Measurements from ENCODE around the gene CFAP92. TPM values are rescaled to one million over a fixed set of nuclear protein-coding genes. Genes with fewer than 3 reads are reported as not detected.

Gene CFAP92
- total RNA-seq, 1 donor from 2014 or later: under 0.01 TPM

DNA sequence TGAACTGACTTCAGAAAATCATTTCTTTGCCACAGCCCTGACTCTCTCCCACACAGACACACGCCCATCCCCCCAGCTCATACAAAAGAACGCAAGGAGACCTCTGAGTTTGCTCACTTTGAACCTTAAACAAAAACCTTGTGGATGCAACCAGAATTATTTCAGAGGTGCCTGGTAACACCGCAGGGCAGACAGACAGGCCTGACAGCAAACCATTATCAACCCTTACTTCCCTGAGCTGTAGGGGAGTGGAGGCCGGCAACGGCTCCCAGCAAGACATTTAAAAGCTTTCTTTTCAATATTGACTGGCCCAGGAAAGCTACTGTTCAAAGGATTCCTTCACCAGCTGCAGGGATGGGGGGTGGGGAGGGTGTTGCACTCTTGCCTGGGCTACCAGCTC lies 5.2 kb upstream of the CFAP92 start:
- Histone ChIP-seq H3K36me3 (ENCODE audit: control insufficient read depth, insufficient read depth, low read length) (no peaks in the 10 kb centered on the region), H3K27me3 (ENCODE audit: control insufficient read depth, insufficient read depth, low read length) (peaks cover 27% of the 10 kb centered on the region), H3K4me3 (ENCODE audit: low read depth, low read length) (no peak overlapping the region)
- TF ChIP-seq, protein P1, sequence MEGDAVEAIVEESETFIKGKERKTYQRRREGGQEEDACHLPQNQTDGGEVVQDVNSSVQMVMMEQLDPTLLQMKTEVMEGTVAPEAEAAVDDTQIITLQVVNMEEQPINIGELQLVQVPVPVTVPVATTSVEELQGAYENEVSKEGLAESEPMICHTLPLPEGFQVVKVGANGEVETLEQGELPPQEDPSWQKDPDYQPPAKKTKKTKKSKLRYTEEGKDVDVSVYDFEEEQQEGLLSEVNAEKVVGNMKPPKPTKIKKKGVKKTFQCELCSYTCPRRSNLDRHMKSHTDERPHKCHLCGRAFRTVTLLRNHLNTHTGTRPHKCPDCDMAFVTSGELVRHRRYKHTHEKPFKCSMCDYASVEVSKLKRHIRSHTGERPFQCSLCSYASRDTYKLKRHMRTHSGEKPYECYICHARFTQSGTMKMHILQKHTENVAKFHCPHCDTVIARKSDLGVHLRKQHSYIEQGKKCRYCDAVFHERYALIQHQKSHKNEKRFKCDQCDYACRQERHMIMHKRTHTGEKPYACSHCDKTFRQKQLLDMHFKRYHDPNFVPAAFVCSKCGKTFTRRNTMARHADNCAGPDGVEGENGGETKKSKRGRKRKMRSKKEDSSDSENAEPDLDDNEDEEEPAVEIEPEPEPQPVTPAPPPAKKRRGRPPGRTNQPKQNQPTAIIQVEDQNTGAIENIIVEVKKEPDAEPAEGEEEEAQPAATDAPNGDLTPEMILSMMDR (IDR thresholded peaks at IDR 0.05; ENCODE audit: insufficient read depth, low read length, severe bottlenecking): no peak
- FAIRE-seq: no peak
- DNase-seq (ENCODE audit: low read depth): no peak

DNA sequence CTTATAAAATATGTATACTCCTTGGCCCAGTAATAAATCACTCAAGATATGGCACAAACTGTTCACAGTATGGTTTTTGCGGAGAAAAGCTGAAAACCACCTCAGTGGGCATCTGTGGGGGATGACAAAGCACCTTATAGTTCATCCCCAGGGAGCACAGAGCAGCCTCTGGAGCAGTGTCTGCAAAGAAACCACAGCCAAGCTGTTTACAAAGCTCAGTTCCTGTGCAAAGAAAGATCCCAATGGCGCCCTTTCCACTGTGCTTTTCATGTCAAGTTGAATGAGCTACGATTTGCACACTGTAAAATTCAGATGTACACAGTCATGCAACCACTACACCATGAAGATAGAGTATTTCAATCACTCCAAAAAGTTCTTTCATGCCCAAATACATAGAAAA lies 4.7 kb upstream of the CFAP92 start:
- Histone ChIP-seq H3K27me3 (ENCODE audit: control insufficient read depth, insufficient read depth, low read length) (peaks cover 26% of the 10 kb centered on the region), H3K4me3 (ENCODE audit: low read depth, low read length) (no peak overlapping the region), H3K36me3 (ENCODE audit: control insufficient read depth, insufficient read depth, low read length) (no peaks in the 10 kb centered on the region)
- DNase-seq (ENCODE audit: low read depth) (no peak), FAIRE-seq (no peak)
- TF ChIP-seq, protein P1 (IDR thresholded peaks at IDR 0.05; ENCODE audit: insufficient read depth, low read length, severe bottlenecking): no peak

DNA sequence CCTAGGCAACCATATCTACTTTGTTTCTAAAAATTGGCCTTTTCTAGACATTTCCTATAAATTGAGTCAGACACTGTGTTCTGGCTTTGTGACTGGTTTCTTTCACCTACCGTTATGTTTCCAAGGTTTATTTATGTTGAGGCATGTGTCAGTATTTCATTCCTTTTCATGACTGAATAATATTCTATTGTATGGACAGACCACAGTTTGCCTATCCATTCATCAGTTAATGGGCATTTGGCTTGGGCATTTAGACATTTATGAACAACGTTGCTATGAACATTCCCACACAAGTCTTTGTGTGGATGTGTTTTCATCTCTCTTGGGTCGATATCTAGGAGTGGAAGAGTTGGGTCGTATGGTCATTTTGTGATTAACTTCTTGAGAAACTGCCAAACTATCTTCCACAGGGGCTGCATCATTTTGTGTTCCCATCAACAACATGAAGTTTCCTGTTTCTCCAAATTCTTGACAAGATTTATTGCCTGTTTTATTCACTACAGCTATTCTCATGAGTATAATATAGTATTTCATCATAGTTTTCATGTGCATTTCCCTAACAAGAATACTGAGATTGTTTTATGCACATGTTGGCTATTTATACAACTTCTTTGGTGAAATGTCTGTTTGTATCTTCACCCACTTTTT lies 3.7 kb upstream of the CFAP92 start:
- peaks cover 17% of the 10 kb centered on the region for H3K27me3 ChIP-seq (ENCODE audit: control insufficient read depth, insufficient read depth, low read length)
- TF ChIP-seq, protein P1 (IDR thresholded peaks at IDR 0.05; ENCODE audit: insufficient read depth, low read length, severe bottlenecking): no peak
- no peak for DNase-seq (ENCODE audit: low read depth)
- no peak for FAIRE-seq
- no peak overlapping the region for H3K4me3 ChIP-seq (ENCODE audit: low read depth, low read length)
- H3K36me3 ChIP-seq (ENCODE audit: control insufficient read depth, insufficient read depth, low read length): no peaks in the 10 kb centered on the region

DNA sequence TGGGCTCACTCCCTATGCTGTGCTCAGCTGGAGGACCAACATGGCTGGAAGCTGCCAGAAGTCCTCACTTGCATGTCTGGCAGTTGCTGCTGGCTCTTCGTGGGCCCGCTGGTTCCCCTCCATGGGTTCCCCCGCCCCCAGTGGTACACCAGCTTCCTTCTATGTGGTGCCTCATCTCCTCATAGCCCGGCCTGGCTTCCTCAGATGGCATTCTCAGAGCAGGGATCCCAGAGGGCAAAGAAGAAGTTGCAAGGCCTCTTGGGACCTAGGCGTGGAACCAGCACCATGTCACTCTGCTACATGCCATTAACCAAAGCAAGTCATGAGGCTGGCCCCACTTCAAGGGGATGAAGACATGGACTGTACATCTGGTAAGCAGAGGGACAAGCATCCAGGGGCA lies 2.9 kb upstream of the CFAP92 start:
- DNase-seq (ENCODE audit: low read depth) (no peak), FAIRE-seq (no peak)
- TF ChIP-seq, protein P1 (IDR thresholded peaks at IDR 0.05; ENCODE audit: insufficient read depth, low read length, severe bottlenecking): no peak
- no peaks in the 10 kb centered on the region for H3K36me3 ChIP-seq (ENCODE audit: control insufficient read depth, insufficient read depth, low read length)
- H3K27me3 ChIP-seq (ENCODE audit: control insufficient read depth, insufficient read depth, low read length): peaks cover 11% of the 10 kb centered on the region
- no peak overlapping the region for H3K4me3 ChIP-seq (ENCODE audit: low read depth, low read length)

DNA sequence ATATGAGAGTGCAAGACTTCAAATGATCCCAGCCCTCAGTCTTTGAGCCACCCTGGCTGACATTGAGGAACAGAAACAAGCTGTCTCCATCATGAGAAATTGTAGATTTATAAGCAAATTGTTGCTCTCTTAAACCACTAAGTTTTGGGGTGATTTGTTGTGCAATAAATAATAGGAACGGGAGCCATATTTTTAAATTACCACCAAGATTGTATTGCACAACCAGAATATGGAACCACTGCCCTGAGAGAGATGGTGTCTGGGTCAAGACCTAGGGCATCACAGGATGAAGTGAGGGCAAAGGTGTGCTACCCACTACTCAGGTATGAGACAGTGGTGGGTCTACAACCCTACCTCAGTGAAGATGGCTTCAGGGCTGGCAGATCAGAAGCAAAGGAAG lies 2.3 kb upstream of the CFAP92 start:
- peaks cover 8% of the 10 kb centered on the region for H3K27me3 ChIP-seq (ENCODE audit: control insufficient read depth, insufficient read depth, low read length)
- TF ChIP-seq, protein P1 (IDR thresholded peaks at IDR 0.05; ENCODE audit: insufficient read depth, low read length, severe bottlenecking): no peak
- no peak for FAIRE-seq

DNA sequence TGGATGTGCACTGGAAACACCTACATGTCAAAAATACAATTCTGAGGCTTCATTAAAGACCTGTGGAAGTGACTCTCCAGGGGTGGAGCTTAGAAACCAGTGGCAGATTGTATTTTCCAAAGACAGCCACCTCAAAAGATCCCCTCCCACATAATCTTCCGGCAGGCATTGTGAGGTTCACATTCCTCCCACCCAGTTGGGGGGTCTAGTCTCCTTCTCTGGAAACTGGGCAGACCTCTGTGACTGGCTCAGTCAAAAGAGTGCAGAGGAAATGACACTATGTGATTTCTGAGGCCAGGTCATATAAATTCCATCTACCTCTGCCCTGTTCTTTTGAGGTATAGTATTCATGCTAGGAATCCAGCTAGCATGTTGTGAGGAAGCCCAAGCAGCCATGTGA lies 1.9 kb upstream of the CFAP92 start:
- Histone ChIP-seq H3K36me3 (ENCODE audit: control insufficient read depth, insufficient read depth, low read length) (no peaks in the 10 kb centered on the region), H3K27me3 (ENCODE audit: control insufficient read depth, insufficient read depth, low read length) (peaks cover 6% of the 10 kb centered on the region), H3K4me3 (ENCODE audit: low read depth, low read length) (no peak overlapping the region)
- FAIRE-seq: no peak
- TF ChIP-seq, protein P1 (IDR thresholded peaks at IDR 0.05; ENCODE audit: insufficient read depth, low read length, severe bottlenecking): no peak
- DNase-seq (ENCODE audit: low read depth): no peak

More for the DNA sequence above, 2.3 kb upstream of the CFAP92 start:
- no peak for DNase-seq (ENCODE audit: low read depth)
- Histone ChIP-seq H3K4me3 (ENCODE audit: low read depth, low read length) (no peak overlapping the region), H3K36me3 (ENCODE audit: control insufficient read depth, insufficient read depth, low read length) (no peaks in the 10 kb centered on the region)

All from bronchial epithelial cell (primary cell).